Epithelial cell of esophagus (primary cell): Measurements from ENCODE around the gene TBC1D16.

Experiments used
- DNase-seq: peaks from one replicate; pipeline ENCODE4 v3.0.0; 2010; ENCODE audit warnings: low read depth
- H3K4me3 ChIP-seq: 2 replicates; pipeline ENCODE4 v1.5.1; 2011; ENCODE audit warnings: mild to moderate bottlenecking, low read length, control low read depth
- TF ChIP-seq, protein P1 (sequence below): IDR thresholded peaks from 2 replicates; pipeline ENCODE4 v1.5.1; 2011; ENCODE audit warnings: low read depth, mild to moderate bottlenecking, low read length, control low read depth, inconsistent platforms; ENCODE audit not compliant: insufficient read depth; ENCODE audit errors: missing control alignments

TBC1D16 gene

DNA sequence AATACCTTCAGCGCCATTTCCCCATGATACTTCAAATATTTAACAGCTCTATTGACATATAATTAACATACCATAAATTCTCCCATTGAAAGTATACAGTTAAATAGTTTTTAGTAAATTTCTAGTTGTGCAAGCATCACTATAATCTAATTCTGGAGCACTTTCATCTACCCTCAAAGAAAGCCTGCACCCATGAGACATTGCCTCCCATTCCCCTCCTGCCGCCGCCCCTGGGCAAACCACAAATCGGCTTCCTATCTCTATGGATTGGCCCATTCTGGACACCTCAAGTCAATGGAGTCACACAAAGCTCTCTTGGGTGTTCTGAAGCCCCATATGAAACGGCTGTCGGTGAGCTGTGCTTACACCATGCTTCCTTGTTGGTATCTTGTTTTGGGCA, 119.2 kb downstream of the TBC1D16 start:
- no peak overlapping the region for H3K4me3 ChIP-seq
- no peak for DNase-seq
- TF ChIP-seq, protein P1, sequence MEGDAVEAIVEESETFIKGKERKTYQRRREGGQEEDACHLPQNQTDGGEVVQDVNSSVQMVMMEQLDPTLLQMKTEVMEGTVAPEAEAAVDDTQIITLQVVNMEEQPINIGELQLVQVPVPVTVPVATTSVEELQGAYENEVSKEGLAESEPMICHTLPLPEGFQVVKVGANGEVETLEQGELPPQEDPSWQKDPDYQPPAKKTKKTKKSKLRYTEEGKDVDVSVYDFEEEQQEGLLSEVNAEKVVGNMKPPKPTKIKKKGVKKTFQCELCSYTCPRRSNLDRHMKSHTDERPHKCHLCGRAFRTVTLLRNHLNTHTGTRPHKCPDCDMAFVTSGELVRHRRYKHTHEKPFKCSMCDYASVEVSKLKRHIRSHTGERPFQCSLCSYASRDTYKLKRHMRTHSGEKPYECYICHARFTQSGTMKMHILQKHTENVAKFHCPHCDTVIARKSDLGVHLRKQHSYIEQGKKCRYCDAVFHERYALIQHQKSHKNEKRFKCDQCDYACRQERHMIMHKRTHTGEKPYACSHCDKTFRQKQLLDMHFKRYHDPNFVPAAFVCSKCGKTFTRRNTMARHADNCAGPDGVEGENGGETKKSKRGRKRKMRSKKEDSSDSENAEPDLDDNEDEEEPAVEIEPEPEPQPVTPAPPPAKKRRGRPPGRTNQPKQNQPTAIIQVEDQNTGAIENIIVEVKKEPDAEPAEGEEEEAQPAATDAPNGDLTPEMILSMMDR, result no peak

DNA sequence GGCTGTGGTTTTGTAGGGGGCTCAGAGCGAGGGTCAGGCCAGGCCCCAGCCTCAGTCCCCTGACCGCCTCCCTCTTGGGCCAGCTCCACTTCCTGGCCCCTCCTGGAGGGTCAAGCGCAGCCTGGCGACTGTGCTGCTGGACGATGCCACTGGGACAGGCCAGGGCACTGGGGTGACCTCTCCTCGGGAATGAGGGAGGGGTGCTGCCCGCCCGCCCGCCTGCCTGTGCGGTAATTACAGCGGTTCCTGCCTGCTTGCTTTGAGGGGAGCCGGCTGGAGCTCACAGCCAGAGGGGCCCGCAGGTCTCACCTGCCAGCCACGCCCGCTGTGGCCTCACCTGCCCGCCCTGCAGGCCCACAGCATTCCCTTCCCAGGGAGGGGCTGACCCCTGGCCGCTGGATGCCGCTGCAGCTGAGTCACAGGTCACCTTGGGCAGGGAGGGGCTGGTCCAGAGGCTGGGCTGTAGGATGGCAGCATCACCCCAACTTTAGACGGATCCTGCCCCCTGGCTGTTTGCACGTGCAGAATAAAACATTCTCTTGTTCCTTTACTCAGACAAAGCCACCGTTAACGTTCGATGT, 119.7 kb downstream of the TBC1D16 start:
- peak; percentile 65 for DNase-seq
- TF ChIP-seq, protein P1, result peak; percentile 50

DNA sequence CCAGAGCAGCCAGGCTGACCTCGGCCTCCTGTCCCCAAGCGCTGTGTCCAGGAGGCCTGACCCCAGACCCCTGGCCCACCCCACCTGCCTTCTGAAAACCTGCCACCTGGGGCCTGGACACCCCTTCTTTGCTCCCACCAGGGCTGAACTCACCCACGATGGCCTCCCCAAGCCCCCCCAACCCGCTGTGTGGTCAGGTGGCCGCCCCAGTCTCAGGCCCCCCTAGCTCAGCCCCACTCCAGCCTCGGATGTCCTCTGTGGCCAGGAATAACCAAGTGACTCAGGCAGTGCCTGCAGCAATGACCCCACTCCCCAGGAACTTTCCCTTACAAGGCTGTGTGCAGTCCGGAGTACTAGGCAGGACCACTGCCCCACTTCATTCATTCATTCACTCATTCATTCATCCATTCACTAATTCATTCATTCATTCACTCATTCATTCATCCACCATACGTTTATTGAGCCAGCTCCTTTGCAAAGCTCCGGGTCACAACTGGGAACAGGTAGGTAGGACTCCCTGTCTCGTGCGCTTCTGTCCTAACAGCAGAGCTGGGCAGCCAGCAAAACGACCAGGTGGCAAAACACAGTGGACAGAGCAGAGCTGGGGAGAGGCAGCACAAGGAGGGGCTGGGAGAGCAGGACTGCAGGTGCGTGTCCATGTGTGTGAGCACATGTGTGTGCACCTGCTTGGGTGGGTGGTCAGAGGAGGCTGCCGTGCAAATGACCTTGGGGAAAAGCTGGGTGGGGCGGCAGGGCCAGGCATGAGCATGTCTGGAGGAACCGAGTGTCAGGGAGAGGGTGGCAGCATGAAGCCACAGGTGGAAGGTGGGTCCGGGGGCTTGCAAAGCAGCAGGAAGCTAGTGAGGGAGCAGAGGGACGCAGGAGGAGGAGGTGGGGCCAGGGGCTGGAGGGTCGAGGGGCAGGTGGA, 120.6 kb downstream of the TBC1D16 start:
- DNase-seq, result no peak
- H3K4me3 ChIP-seq, result no peak overlapping the region
- TF ChIP-seq, protein P1, result no peak

More for the DNA sequence above, 119.7 kb downstream of the TBC1D16 start:
- no peak overlapping the region for H3K4me3 ChIP-seq

DNA sequence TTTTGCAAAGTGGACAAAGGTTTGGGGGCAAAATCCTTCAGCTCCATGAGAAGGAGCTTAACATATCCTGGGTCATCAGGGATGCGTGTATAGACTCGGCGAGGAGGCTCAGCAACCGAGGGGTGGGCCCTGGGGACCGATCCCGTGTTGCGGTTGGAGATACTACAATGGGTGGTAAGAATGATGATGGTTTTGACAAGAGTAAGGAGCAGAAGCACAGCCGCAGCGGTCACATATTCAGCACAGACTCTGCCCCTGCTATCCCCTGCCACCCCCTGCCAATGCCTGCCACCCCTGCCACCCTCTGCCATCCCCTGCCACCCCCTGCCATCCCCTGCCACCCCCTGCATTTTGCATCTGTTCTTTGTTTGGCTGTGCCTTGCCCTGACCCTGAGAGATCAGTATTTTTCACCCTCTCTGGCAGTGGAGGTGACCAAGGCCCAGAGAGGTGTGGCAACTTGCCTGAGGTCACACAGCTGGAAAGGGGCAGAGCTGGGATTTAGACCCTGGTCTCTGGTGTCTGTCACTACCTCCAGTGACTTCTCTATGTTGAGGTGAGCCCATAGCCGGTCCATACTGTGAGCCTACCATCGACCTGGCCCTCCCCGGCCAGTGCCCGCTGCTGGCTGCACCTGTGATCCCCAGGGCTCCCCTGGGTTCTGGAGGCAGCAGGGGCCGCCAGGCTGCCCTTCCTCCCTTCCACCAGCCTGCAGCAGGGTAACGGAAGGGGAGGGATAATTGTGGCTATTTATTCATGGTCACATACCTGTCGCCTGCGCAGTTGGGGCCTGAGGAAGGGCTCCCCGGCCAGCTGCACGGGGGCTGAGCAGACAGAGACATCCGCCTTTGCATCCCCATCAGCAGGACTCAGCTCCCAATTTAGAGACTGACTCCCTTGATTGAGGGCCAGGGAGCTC, 121.5 kb downstream of the TBC1D16 start:
- DNase-seq, result no peak
- TF ChIP-seq, protein P1, result no peak
- no peak overlapping the region for H3K4me3 ChIP-seq

DNA sequence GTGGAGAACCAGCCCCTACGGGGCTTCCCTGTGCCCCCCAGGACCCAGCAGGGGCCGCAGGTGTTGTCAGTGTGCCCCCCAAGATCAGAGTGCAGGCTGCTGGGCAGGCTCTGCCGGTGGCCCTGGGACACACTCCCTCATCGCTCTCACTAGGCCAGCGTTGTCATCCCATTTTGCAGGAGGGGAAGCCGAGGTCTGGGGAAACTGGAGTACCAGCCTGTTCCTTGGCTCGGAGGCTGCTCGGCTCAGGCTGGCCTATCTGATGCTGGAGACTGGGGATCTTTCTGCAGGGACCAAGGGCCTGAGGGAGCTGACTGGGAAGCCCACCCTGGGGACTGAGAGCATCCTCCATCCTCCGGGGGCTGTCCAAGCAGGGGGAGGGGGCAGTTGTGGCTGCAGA, 122.2 kb downstream of the TBC1D16 start:
- no peak for DNase-seq
- TF ChIP-seq, protein P1, result no peak
- H3K4me3 ChIP-seq, result no peak overlapping the region

DNA sequence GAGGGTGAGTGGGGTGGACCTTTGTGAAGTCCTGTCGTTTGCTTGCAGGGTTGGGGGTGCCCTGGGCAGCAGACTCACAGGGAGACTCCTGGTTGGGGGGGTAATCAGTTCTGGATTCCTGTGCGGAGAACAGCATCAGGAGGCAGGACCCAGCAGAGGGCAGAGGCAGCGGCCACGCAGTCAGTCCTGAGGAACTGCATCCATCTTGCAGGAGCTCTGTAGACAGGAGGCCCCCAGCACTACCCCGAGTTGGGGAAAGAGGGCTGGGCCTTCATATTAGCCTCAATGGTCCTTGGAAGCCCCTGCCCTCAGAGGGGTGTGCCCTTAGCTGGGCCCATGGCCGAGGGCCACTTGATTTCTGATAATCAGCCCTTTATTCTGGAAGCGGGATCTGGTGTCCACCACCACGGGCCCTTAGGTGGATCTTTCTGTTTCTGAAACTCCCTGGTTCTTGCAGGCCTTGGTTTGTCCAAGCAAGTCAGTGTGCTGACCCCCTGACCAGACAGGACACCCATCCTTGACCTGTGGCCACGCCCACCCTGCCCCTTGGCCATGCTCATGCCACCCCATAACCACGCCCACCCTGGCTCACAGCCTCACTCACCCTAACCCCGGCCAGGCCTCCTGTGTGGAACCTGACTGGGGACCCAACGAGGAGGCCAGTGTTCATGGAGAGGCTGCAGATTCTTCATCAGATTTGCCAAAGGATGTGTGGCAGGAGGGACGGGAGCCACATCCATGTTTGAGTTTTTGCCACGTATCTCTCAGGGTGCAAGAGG, 122.9 kb downstream of the TBC1D16 start:
- TF ChIP-seq, protein P1, result no peak
- H3K4me3 ChIP-seq, result no peak overlapping the region
- DNase-seq, result no peak
